MCF 10A (cell line): Measurements from ENCODE around the gene PPP3CA. TPM values are rescaled to one million over a fixed set of nuclear protein-coding genes. Genes with fewer than 3 reads are reported as not detected.

Experiments used
- BruUV-seq: library from RNA; stranded (reverse); fragments of 400-500 nt; replicated peaks from 2 replicates; lab custom pipeline; 2021; lab: Mats Ljungman, UMichigan
- CTCF ChIA-PET: fragments of 300-600 bp; sonication (Branson Sonifier 250); formaldehyde crosslinking; extraction: SDS; loops from one replicate; lab custom pipeline; 2021; ENCODE audit warnings: antibody characterized with exemption, inconsistent platforms; lab: Yijun Ruan, JAX
- POLR2A ChIA-PET: fragments of 300-600, 350-650 bp; sonication (Branson Sonifier 250); formaldehyde crosslinking; extraction: SDS; loops from one replicate; lab custom pipeline; 2020; ENCODE audit warnings: antibody characterized with exemption, inconsistent platforms; lab: Yijun Ruan, JAX
- DNase-seq: peaks from one replicate; pipeline ENCODE4 v3.0.0-alpha.2; 2018; ENCODE audit not compliant: unreplicated experiment
- H3K27ac Mint-ChIP-seq: one replicate; pipeline ENCODE4 v1.8.0; 2022; ENCODE audit warnings: mild to moderate bottlenecking, low read depth, mixed read lengths; ENCODE audit not compliant: unreplicated experiment
- H3K27me3 Mint-ChIP-seq: one replicate; pipeline ENCODE4 v1.8.0; 2022; ENCODE audit warnings: mixed read lengths; ENCODE audit not compliant: insufficient read depth, unreplicated experiment
- H3K36me3 Mint-ChIP-seq: one replicate; pipeline ENCODE4 v1.8.0; 2022; ENCODE audit warnings: mild to moderate bottlenecking, moderate library complexity, mixed read lengths; ENCODE audit not compliant: insufficient read depth, unreplicated experiment
- H3K4me1 Mint-ChIP-seq: one replicate; pipeline ENCODE4 v1.8.0; 2022; ENCODE audit warnings: mixed read lengths; ENCODE audit not compliant: insufficient read depth, unreplicated experiment
- H3K4me3 Mint-ChIP-seq: one replicate; pipeline ENCODE4 v1.8.0; 2022; ENCODE audit warnings: mild to moderate bottlenecking, moderate library complexity, mixed read lengths; ENCODE audit not compliant: unreplicated experiment
- H3K9me3 Mint-ChIP-seq: one replicate; pipeline ENCODE4 v1.8.0; 2022; ENCODE audit warnings: mixed read lengths; ENCODE audit not compliant: unreplicated experiment
- intact Hi-C: fragments of 100-400 bp; cut with micrococcal nuclease; formaldehyde crosslinking; loops from 2 replicates; pipeline ENCODE4 v1.14.1; 2022
- total RNA-seq: library from RNA; stranded (reverse); gene quantifications from 2 replicates; pipeline ENCODE4 v1.2.3, GENCODE V29; 2022
- TF ChIP-seq, protein P1 (sequence below): fragments of 200-600 bp; IDR thresholded peaks from one replicate; pipeline ENCODE4 v1.8.0; 2022; ENCODE audit warnings: antibody characterized with exemption, mild to moderate bottlenecking; ENCODE audit not compliant: unreplicated experiment

Gene PPP3CA
- total RNA-seq, 1 experiment from 2014 or later: 73.0 TPM

DNA sequence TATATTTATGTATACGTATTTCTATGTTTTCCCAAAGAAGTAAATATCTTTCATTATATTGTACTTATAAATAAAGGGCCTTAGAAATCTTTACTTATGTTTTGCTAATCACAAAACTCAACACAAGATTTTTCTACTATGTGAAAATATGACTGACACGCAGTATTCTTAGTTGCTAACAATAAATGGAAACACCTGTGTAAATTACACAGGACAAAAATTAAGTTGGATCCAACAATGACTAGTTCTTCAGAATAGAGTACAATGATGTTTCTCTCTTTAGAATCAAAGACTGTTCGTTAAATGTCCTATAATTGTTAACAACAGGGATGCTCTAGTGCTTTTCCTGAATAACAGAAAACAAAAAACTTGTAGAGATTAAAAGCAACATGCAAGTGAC lies 96.1 kb downstream of the PPP3CA start:
- H3K27me3 Mint-ChIP-seq: no peaks in the 10 kb centered on the region
- H3K4me1 Mint-ChIP-seq: peaks cover 7% of the 10 kb centered on the region
- H3K27ac Mint-ChIP-seq: no peak overlapping the region
- BruUV-seq: no TSS peak
- no peaks in the 10 kb centered on the region for H3K36me3 Mint-ChIP-seq
- ChIA-PET CTCF (no interaction called here), POLR2A (no interaction called here)
- no peaks in the 10 kb centered on the region for H3K9me3 Mint-ChIP-seq
- no peak overlapping the region for H3K4me3 Mint-ChIP-seq
- TF ChIP-seq, protein P1, sequence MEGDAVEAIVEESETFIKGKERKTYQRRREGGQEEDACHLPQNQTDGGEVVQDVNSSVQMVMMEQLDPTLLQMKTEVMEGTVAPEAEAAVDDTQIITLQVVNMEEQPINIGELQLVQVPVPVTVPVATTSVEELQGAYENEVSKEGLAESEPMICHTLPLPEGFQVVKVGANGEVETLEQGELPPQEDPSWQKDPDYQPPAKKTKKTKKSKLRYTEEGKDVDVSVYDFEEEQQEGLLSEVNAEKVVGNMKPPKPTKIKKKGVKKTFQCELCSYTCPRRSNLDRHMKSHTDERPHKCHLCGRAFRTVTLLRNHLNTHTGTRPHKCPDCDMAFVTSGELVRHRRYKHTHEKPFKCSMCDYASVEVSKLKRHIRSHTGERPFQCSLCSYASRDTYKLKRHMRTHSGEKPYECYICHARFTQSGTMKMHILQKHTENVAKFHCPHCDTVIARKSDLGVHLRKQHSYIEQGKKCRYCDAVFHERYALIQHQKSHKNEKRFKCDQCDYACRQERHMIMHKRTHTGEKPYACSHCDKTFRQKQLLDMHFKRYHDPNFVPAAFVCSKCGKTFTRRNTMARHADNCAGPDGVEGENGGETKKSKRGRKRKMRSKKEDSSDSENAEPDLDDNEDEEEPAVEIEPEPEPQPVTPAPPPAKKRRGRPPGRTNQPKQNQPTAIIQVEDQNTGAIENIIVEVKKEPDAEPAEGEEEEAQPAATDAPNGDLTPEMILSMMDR: no peak
- intact Hi-C loops: no loop called here
- DNase-seq: no peak

DNA sequence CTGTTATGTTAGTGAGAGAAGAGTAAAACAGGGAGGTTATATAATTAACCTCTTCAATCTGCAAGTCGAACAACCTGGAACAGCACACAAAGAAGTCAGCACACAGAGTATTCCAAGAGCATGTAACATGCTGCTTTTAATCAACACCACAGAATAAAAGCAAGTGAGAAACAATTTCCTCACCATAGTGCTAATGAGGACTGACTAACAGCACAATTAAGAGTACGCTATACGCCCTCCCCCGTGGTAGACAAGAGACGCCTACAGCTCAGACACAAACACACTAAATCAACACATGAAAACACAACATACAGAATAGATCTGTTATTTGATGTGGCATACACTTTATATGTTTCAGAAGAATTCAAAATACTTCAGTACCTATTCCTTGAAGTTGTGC lies 103.0 kb downstream of the PPP3CA start:
- TF ChIP-seq, protein P1: no peak
- Mint-ChIP-seq H3K9me3 (no peaks in the 10 kb centered on the region), H3K27ac (no peak overlapping the region), H3K36me3 (no peaks in the 10 kb centered on the region), H3K4me1 (peaks cover 14% of the 10 kb centered on the region), H3K27me3 (no peaks in the 10 kb centered on the region), H3K4me3 (no peak overlapping the region)
- ChIA-PET CTCF (no interaction called here), POLR2A (interaction anchor here (0.7 kb wide), 1 partner anchor 10 kb away, joined by 3 read pairs; no protein-coding TSS in a partner anchor)
- intact Hi-C loops: no loop called here
- BruUV-seq: no TSS peak
- DNase-seq: no peak

DNA sequence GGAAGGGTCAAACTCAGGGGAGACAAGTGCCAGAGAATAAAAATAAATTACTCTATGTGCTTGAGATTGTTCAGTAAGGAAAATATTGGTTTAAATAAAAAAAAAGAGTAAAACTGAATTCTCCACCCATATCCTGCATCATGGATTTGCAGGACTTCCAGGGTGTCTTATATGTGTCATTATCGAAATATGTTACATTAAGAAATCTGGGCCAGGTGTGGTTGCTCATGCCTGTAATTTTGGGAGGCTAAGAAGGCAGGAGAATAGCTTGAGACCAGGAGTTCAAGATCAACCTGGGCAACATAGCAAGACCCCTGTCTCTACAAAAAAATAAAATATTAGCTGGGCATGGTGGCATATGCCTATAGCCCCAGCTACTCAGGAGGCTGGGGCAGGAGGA lies 104.9 kb downstream of the PPP3CA start:
- H3K4me1 Mint-ChIP-seq: peaks cover 22% of the 10 kb centered on the region
- no peaks in the 10 kb centered on the region for H3K27me3 Mint-ChIP-seq
- TF ChIP-seq, protein P1: no peak
- no peaks in the 10 kb centered on the region for H3K9me3 Mint-ChIP-seq
- H3K4me3 Mint-ChIP-seq: no peak overlapping the region
- intact Hi-C loops: no loop called here
- H3K36me3 Mint-ChIP-seq: no peaks in the 10 kb centered on the region
- peak; percentile 33 for DNase-seq
- ChIA-PET POLR2A (interaction anchor here (0.7 to 1.5 kb wide), 5 partner anchors 10 to 107 kb away, joined by 3 to 5 read pairs (median 4); partner anchors contain the start of gene PPP3CA), CTCF (interaction anchor here (1.0 kb wide), 1 partner anchor 11 kb away, joined by 3 read pairs; no protein-coding TSS in a partner anchor)
- H3K27ac Mint-ChIP-seq: peak overlapping the region; percentile 70
- no TSS peak for BruUV-seq

DNA sequence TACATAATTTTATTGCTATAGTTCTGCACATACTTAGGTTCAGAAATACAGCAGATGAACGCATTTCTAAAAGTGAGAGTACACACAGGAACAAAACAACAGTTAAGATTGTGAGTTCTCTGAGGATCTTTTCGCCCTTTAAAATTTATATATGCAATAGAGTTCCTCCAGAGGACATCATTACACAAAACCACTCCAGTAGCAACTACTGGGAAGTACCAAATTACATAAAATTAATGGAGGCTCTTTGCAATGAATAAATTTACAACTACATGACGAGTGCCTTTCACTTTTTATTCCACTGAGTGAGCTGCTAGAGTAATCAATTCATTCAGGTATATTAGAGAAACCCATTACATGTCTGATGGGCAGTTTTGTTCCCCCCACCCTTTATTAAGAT lies 107.2 kb downstream of the PPP3CA start:
- CTCF ChIA-PET: interaction anchor here (0.7 kb wide), 1 partner anchor 86 kb away, joined by 4 read pairs; no protein-coding TSS in a partner anchor
- no TSS peak for BruUV-seq
- Mint-ChIP-seq H3K36me3 (no peaks in the 10 kb centered on the region), H3K27ac (no peak overlapping the region), H3K4me3 (no peak overlapping the region), H3K27me3 (no peaks in the 10 kb centered on the region), H3K4me1 (peaks cover 28% of the 10 kb centered on the region), H3K9me3 (no peaks in the 10 kb centered on the region)
- TF ChIP-seq, protein P1: no peak
- POLR2A ChIA-PET: interaction anchor here (0.7 kb wide), 1 partner anchor 48 kb away, joined by 3 read pairs; no protein-coding TSS in a partner anchor
- intact Hi-C loops: no loop called here
- no peak for DNase-seq
